ENCODE measurements around the gene IMPG2. TPM values are rescaled to one million over a fixed set of nuclear protein-coding genes. Genes with fewer than 3 reads are reported as not detected.

Gene IMPG2
- total RNA-seq, 1 experiment from 2014 or later = 0.04 TPM

DNA sequence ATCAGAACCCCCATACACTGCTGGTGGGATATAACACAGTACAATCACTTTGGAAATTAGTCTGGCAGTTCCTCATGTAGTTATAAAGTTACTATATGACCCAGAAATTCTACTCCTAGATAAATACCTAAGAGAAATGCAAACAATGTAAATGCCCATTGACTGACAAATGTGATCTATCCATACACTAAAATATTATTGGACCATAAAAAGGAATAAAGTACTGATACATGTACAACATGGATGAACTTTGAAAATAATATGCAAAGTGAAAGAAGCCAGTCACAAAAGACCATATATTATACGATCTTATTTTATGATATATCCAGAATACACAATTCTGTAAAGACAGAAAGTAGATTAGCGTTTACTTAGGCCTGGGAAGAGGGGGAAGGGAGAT lies 7.8 kb downstream of the IMPG2 start:
- peaks cover 9% of the 10 kb centered on the region for H3K9me3 ChIP-seq (ENCODE audit: control insufficient read depth, low read depth, low read length)
- H2BK12ac ChIP-seq (ENCODE audit: insufficient read length, low read depth, low read length) = no peak overlapping the region
- TF ChIP-seq, protein P1, sequence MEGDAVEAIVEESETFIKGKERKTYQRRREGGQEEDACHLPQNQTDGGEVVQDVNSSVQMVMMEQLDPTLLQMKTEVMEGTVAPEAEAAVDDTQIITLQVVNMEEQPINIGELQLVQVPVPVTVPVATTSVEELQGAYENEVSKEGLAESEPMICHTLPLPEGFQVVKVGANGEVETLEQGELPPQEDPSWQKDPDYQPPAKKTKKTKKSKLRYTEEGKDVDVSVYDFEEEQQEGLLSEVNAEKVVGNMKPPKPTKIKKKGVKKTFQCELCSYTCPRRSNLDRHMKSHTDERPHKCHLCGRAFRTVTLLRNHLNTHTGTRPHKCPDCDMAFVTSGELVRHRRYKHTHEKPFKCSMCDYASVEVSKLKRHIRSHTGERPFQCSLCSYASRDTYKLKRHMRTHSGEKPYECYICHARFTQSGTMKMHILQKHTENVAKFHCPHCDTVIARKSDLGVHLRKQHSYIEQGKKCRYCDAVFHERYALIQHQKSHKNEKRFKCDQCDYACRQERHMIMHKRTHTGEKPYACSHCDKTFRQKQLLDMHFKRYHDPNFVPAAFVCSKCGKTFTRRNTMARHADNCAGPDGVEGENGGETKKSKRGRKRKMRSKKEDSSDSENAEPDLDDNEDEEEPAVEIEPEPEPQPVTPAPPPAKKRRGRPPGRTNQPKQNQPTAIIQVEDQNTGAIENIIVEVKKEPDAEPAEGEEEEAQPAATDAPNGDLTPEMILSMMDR (conservative IDR thresholded peaks at IDR 0.05) = no peak
- H2BK5ac ChIP-seq (ENCODE audit: insufficient read length, low read length) = no peak overlapping the region
- no peaks in the 10 kb centered on the region for H3K79me1 ChIP-seq (ENCODE audit: insufficient read depth, low read depth, low read length, poor library complexity, severe bottlenecking)
- no CpG with 5 or more reads among the region's 2 CpGs for WGBS (ENCODE audit: extremely low coverage, insufficient read length, low lambda C conversion rate)
- H4K5ac ChIP-seq (ENCODE audit: insufficient read length, low read depth, low read length) = no peak overlapping the region
- no peaks in the 10 kb centered on the region for H3K79me2 ChIP-seq (ENCODE audit: insufficient read depth, low read length)
- no peak for DNase-seq
- no peak overlapping the region for H3K9ac ChIP-seq (ENCODE audit: extremely low read depth, insufficient read length, low read length)
- H3K36me3 Mint-ChIP-seq (ENCODE audit: insufficient read depth in 1 of 3, low read depth in 3 of 3) = peaks cover 15 to 20% (median 16%) of the 10 kb centered on the region in 3 experiments; a peak in 6 of 7 replicates
- H3K18ac ChIP-seq (ENCODE audit: insufficient read length, low read depth, low read length) = no peak overlapping the region
- H3K4me2 ChIP-seq (ENCODE audit: insufficient read depth, insufficient read length, low read length) = no peak overlapping the region
- no peak overlapping the region for H2AK5ac ChIP-seq (ENCODE audit: insufficient read length, low read length)
- H3K27ac Mint-ChIP-seq = no peak overlapping the region
- H2AFZ ChIP-seq (ENCODE audit: low read length) = no peak overlapping the region
- no peak overlapping the region for H3K4me3 Mint-ChIP-seq
- H4K91ac ChIP-seq (ENCODE audit: insufficient read length, low read depth, low read length) = no peak overlapping the region
- H2BK120ac ChIP-seq (ENCODE audit: low read depth, low read length, poor library complexity, severe bottlenecking) = no peak overlapping the region
- no peaks in the 10 kb centered on the region for H3K4me1 ChIP-seq (ENCODE audit: insufficient read depth, low read length)
- H3K4ac ChIP-seq (ENCODE audit: low read depth, low read length) = no peak overlapping the region
- H3K56ac ChIP-seq (ENCODE audit: insufficient read length, low read depth, low read length) = no peak overlapping the region
- H3K23me2 ChIP-seq (ENCODE audit: insufficient read length, low read depth, low read length, poor library complexity, severe bottlenecking) = no peaks in the 10 kb centered on the region
- H4K8ac ChIP-seq (replicated peaks; ENCODE audit: insufficient read length, low read depth, low read length) = no peak overlapping the region
- no peaks in the 10 kb centered on the region for H3K27me3 ChIP-seq (ENCODE audit: insufficient read depth, low read length)
- no peak overlapping the region for H2BK20ac ChIP-seq (ENCODE audit: low read depth, low read length, poor library complexity, severe bottlenecking)
- H3K27me3 Mint-ChIP-seq (ENCODE audit: low read depth) = no peaks in the 10 kb centered on the region
- no peak overlapping the region for H2BK15ac ChIP-seq (ENCODE audit: low read depth, low read length)
- no peaks in the 10 kb centered on the region for H3K4me1 Mint-ChIP-seq
- H3K23ac ChIP-seq (ENCODE audit: insufficient read length, low read depth, low read length) = no peak overlapping the region
- no peak overlapping the region for H3K27ac ChIP-seq (ENCODE audit: insufficient read length, low read depth, low read length)
- no peaks in the 10 kb centered on the region for H4K20me1 ChIP-seq (ENCODE audit: control insufficient read depth, insufficient read depth, insufficient read length)
- H3K14ac ChIP-seq (ENCODE audit: insufficient read depth, low read length) = no peak overlapping the region
- H3T11ph ChIP-seq (ENCODE audit: low read length) = no peak overlapping the region
- H3K9me3 Mint-ChIP-seq = peaks cover 22 to 26% of the 10 kb centered on the region in 2 experiments

Measured in H9 (cell line).